IMR-90 (cell line): ENCODE results near the gene ARHGAP10. TPM values are rescaled to one million over a fixed set of nuclear protein-coding genes. Genes with fewer than 3 reads are reported as not detected.
"Not testable (repeated sequence)": the region's sequence is repeated elsewhere in the genome, so short reads cannot be mapped to it uniquely, and the experiment has no call there.

Experiments
- ATAC-seq: fragments of 200-7000 bp; cut with Tn5 transposase; 2 replicates; pipeline ENCODE4 v1.9.1; 2020; ENCODE audit warnings: low read depth, mild to moderate bottlenecking, moderate library complexity
- BruUV-seq: library from RNA; stranded (reverse); fragments of 400-500 nt; replicated peaks from 2 replicates; lab custom pipeline; 2021; lab: Mats Ljungman, UMichigan
- CTCF ChIA-PET: fragments of 300-600 bp; formaldehyde crosslinking; extraction: SDS; loops from one replicate; lab custom pipeline; 2021; ENCODE audit warnings: antibody characterized with exemption; lab: Yijun Ruan, JAX
- POLR2A ChIA-PET: fragments of 300-600 bp; sonication (Branson Sonifier 250); formaldehyde crosslinking; loops from one replicate; lab custom pipeline; 2022; ENCODE audit warnings: antibody characterized with exemption; ENCODE audit not compliant: unreplicated experiment; lab: Charles Lee
- DNase-seq: peaks from one replicate; pipeline ENCODE4 v3.0.0; 2013
- H2AFZ ChIP-seq: replicated peaks from 2 replicates; pipeline ENCODE3; 2013; ENCODE audit warnings: low read length, mild to moderate bottlenecking; ENCODE audit not compliant: poor library complexity
- H2AK5ac ChIP-seq: 2 replicates; pipeline ENCODE4 v1.6.1; 2013; ENCODE audit warnings: low read depth, low read length, inconsistent platforms
- H2AK9ac ChIP-seq: replicated peaks from 2 replicates; pipeline ENCODE3; 2013; ENCODE audit warnings: mild to moderate bottlenecking, low read depth, low read length, moderate library complexity; ENCODE audit not compliant: poor library complexity
- H2BK120ac ChIP-seq: 2 replicates; pipeline ENCODE4 v1.6.1; 2013; ENCODE audit warnings: low read depth, low read length, inconsistent platforms
- H2BK15ac ChIP-seq: 3 replicates; pipeline ENCODE4 v1.6.1; 2013; ENCODE audit warnings: low read depth, low read length, inconsistent platforms
- H2BK20ac ChIP-seq: 2 replicates; pipeline ENCODE4 v1.6.1; 2013; ENCODE audit warnings: low read depth, mild to moderate bottlenecking, inconsistent platforms, low read length, moderate library complexity
- H2BK5ac ChIP-seq: 2 replicates; pipeline ENCODE4 v1.6.1; 2013; ENCODE audit warnings: mild to moderate bottlenecking, low read depth, low read length, inconsistent platforms; ENCODE audit not compliant: poor library complexity, severe bottlenecking
- H3K14ac ChIP-seq: replicated peaks from 2 replicates; pipeline ENCODE4 v1.6.1; 2013; ENCODE audit warnings: low read depth, low read length, inconsistent platforms
- H3K18ac ChIP-seq: 2 replicates; pipeline ENCODE4 v1.6.1; 2013; ENCODE audit warnings: low read depth, low read length, control low read depth
- H3K23ac ChIP-seq: 2 replicates; pipeline ENCODE4 v1.6.1; 2013; ENCODE audit warnings: low read depth, low read length, inconsistent platforms
- H3K27ac ChIP-seq: 2 replicates; pipeline ENCODE4 v1.5.1; 2013; ENCODE audit warnings: mild to moderate bottlenecking, control low read depth, low read length; ENCODE audit not compliant: insufficient read depth
- H3K27me3 ChIP-seq: 2 replicates; pipeline ENCODE4 v1.6.1; 2013; ENCODE audit warnings: low read length; ENCODE audit not compliant: control insufficient read depth, insufficient read depth
- H3K36me3 ChIP-seq: 2 replicates; pipeline ENCODE4 v1.6.1; 2013; ENCODE audit warnings: low read length, mixed read lengths; ENCODE audit not compliant: control insufficient read depth, insufficient read depth
- H3K4ac ChIP-seq: 2 replicates; pipeline ENCODE4 v1.6.1; 2013; ENCODE audit warnings: low read depth, low read length, inconsistent platforms
- H3K4me1 ChIP-seq: 2 replicates; pipeline ENCODE4 v1.6.1; 2013; ENCODE audit warnings: low read length, mixed read lengths; ENCODE audit not compliant: control insufficient read depth, insufficient read depth
- H3K4me2 ChIP-seq: 2 replicates; pipeline ENCODE4 v1.6.1; 2013; ENCODE audit warnings: low read depth, mild to moderate bottlenecking, control low read depth, low read length, moderate library complexity
- H3K4me3 ChIP-seq: 2 replicates; pipeline ENCODE4 v1.5.1; 2013; ENCODE audit warnings: low read depth, mild to moderate bottlenecking, control low read depth, low read length, moderate library complexity; ENCODE audit not compliant: insufficient read depth
- H3K56ac ChIP-seq: 2 replicates; pipeline ENCODE4 v1.6.1; 2013; ENCODE audit warnings: low read length, inconsistent platforms; ENCODE audit not compliant: insufficient read depth; ENCODE audit errors: extremely low read depth
- H3K79me1 ChIP-seq, 2 experiments: 2 replicates each; pipeline ENCODE4 v1.6.1; 2013; ENCODE audit warnings: low read length in 2 of 2, inconsistent platforms in 1 of 2, low read depth in 1 of 2
- H3K9ac ChIP-seq: 2 replicates; pipeline ENCODE4 v1.6.1; 2013; ENCODE audit warnings: low read depth, low read length, control low read depth
- H3K9me1 ChIP-seq: 2 replicates; pipeline ENCODE4 v1.6.1; 2013; ENCODE audit warnings: low read length, inconsistent platforms; ENCODE audit not compliant: insufficient read depth
- H3K9me3 ChIP-seq: 2 replicates; pipeline ENCODE4 v1.6.1; 2013; ENCODE audit warnings: low read length; ENCODE audit not compliant: control insufficient read depth, insufficient read depth
- H4K20me1 ChIP-seq: 2 replicates; pipeline ENCODE4 v1.6.1; 2013; ENCODE audit warnings: low read length, inconsistent platforms; ENCODE audit not compliant: insufficient read depth
- H4K5ac ChIP-seq: 2 replicates; pipeline ENCODE4 v1.6.1; 2013; ENCODE audit warnings: mild to moderate bottlenecking, low read depth, low read length, control low read depth
- H4K8ac ChIP-seq, 2 experiments: 2 replicates each; pipeline ENCODE4 v1.6.1; 2013; ENCODE audit warnings: low read depth in 2 of 2, low read length in 2 of 2, control low read depth in 1 of 2, inconsistent platforms in 1 of 2
- H4K91ac ChIP-seq: 2 replicates; pipeline ENCODE4 v1.6.1; 2013; ENCODE audit warnings: low read depth, low read length, inconsistent platforms; ENCODE audit not compliant: insufficient read depth
- CTCF ChIP-seq: conservative IDR thresholded peaks from 2 replicates; pipeline ENCODE4 v1.5.1; 2012; ENCODE audit warnings: mild to moderate bottlenecking, low read depth, low read length, improper control_type of control experiment
- FOS ChIP-seq: fragments of 150-350 bp; IDR thresholded peaks from 2 replicates; pipeline ENCODE4 v1.6.1; 2016; ENCODE audit warnings: low read depth, low read length
- MAZ ChIP-seq: IDR thresholded peaks from 2 replicates; pipeline ENCODE4 v1.6.1; 2012; ENCODE audit warnings: low read depth, mild to moderate bottlenecking, low read length, improper control_type of control experiment, moderate library complexity, borderline replicate concordance
- RAD21 ChIP-seq: IDR thresholded peaks from 2 replicates; pipeline ENCODE4 v1.6.1; 2012; ENCODE audit warnings: low read length, improper control_type of control experiment
- RCOR1 ChIP-seq: IDR thresholded peaks from 2 replicates; pipeline ENCODE4 v1.6.1; 2012; ENCODE audit warnings: mild to moderate bottlenecking, low read length, improper control_type of control experiment; ENCODE audit not compliant: insufficient replicate concordance
- WGBS, 2 experiments: methylation state at CpG; one replicate each; pipeline versions ENCODE4 v1.1.5 to v1.1.7; 2013; ENCODE audit warnings: missing lambda C conversion rate in 2 of 2; ENCODE audit not compliant: insufficient read length in 1 of 2; ENCODE audit errors: extremely low coverage in 2 of 2; 5-methylcytosine and 5-hydroxymethylcytosine counted together
- dilution Hi-C: fragments of 300-500 bp; cut with HindIII; formaldehyde crosslinking; loops from one replicate; pipeline ENCODE4 v1.14.3; 2018; ENCODE audit warnings: low sequenced_read_pairs; ENCODE audit not compliant: unreplicated experiment
- in situ Hi-C: fragments of 300-500 bp; cut with MboI; formaldehyde crosslinking; loops from 3 replicates; pipeline ENCODE4 v1.14.3; 2019; ENCODE audit warnings: low sequenced_read_pairs, inconsistent platforms, mixed read lengths
- intact Hi-C: fragments of 100-400 bp; cut with micrococcal nuclease; formaldehyde crosslinking; loops from 2 replicates; pipeline ENCODE4 v1.10.0; 2022
- polyA plus RNA-seq, 3 experiments: library from polyadenylated mRNA; depleted of rRNA; stranded (reverse); fragments of >200 nt; gene quantifications; 2 replicates each; pipeline ENCODE4 v1.2.3, GENCODE V29; 2012; ENCODE audit warnings: low replicate concordance in 1 of 3
- total RNA-seq: library from RNA; depleted of rRNA; stranded (reverse); fragments of >200 nt; gene quantifications from 2 replicates; pipeline ENCODE4 v1.2.3, GENCODE V29; 2012

ARHGAP10 gene
- total and polyA plus RNA-seq, 2 of the 4 experiments (the other 2 are of a cell fraction): 27.1 to 29.4 TPM

- no peak overlapping the region for H2BK20ac ChIP-seq
- H3K9ac ChIP-seq: no peak overlapping the region
- H4K20me1 ChIP-seq: no peaks in the 10 kb centered on the region
- H3K14ac ChIP-seq: no peak overlapping the region
- POLR2A ChIA-PET: no interaction called here
- H3K56ac ChIP-seq: no peak overlapping the region
- in situ Hi-C loops (no loop called here), intact Hi-C loops (no loop called here), dilution Hi-C loops (no loop called here)
- peaks cover 18% of the 10 kb centered on the region for H3K36me3 ChIP-seq
- H2BK120ac ChIP-seq: no peak overlapping the region
- H3K9me1 ChIP-seq: no peaks in the 10 kb centered on the region; the same call in 1 of the 2 replicates
- ATAC-seq (no peak), DNase-seq (no peak)
- no peak overlapping the region for H3K4me2 ChIP-seq
- CTCF ChIA-PET: interaction anchor here (1.4 kb wide), 1 partner anchor 17 kb away, joined by 5 read pairs; no protein-coding TSS in a partner anchor
- no peaks in the 10 kb centered on the region for H3K9me3 ChIP-seq
- no peak overlapping the region for H2AFZ ChIP-seq
- H4K5ac ChIP-seq: no peak overlapping the region
- H3K27me3 ChIP-seq: no peaks in the 10 kb centered on the region
- no peak overlapping the region for H2AK5ac ChIP-seq
- H3K18ac ChIP-seq: no peak overlapping the region
- H4K91ac ChIP-seq: no peak overlapping the region
- no TSS peak for BruUV-seq
- WGBS, 2 experiments: 93% methylated on average over 2 of the region's 2 CpGs; no CpG with 5 or more reads in 1 of the 2 experiments
- H3K79me1 ChIP-seq: peaks cover 0 to 8% of the 10 kb centered on the region in 2 experiments; a peak in 1 of 4 replicates
- H3K4me1 ChIP-seq: no peaks in the 10 kb centered on the region
- H4K8ac ChIP-seq: no peak overlapping the region
- TF ChIP-seq CTCF (no peak), FOS (no peak), RAD21 (no peak), MAZ (no peak), RCOR1 (no peak)
- H2AK9ac ChIP-seq: no peak overlapping the region
- H2BK5ac ChIP-seq: no peak overlapping the region
- H3K23ac ChIP-seq: no peak overlapping the region
- H2BK15ac ChIP-seq: no peak overlapping the region
- no peak overlapping the region for H3K27ac ChIP-seq
- H3K4ac ChIP-seq: no peak overlapping the region
- no peak overlapping the region for H3K4me3 ChIP-seq
Measured at GRCh38 chr4:147884536-147884935, 152.6 kb downstream of the ARHGAP10 start.

- WGBS, 2 experiments: no CpG with 5 or more reads among the region's 1 CpG
Measured at GRCh38 chr4:147885216-147885615, 153.3 kb downstream of the ARHGAP10 start.

More at GRCh38 chr4:147885216-147885615, 153.3 kb downstream of the ARHGAP10 start:
- DNase-seq, H3K9me1 ChIP-seq, dilution Hi-C loops, H4K20me1 ChIP-seq, H4K91ac ChIP-seq, H3K4ac ChIP-seq, intact Hi-C loops, H3K27me3 ChIP-seq, H2AK5ac ChIP-seq, H3K9ac ChIP-seq, H3K9me3 ChIP-seq, H3K56ac ChIP-seq, H3K4me2 ChIP-seq, H2AK9ac ChIP-seq, H4K8ac ChIP-seq, POLR2A ChIA-PET, H2BK5ac ChIP-seq, H2BK15ac ChIP-seq, BruUV-seq, in situ Hi-C loops, H3K23ac ChIP-seq, H3K18ac ChIP-seq, H3K27ac ChIP-seq, H3K4me1 ChIP-seq, H2AFZ ChIP-seq, H3K4me3 ChIP-seq, H3K14ac ChIP-seq, H2BK20ac ChIP-seq, H2BK120ac ChIP-seq, H4K5ac ChIP-seq, ATAC-seq: not testable (repeated sequence)
- peaks cover 4 to 11% of the 10 kb centered on the region in 2 experiments; a peak in 2 of 4 replicates for H3K79me1 ChIP-seq
- peaks cover 18% of the 10 kb centered on the region for H3K36me3 ChIP-seq
- CTCF ChIA-PET: interaction anchor here (0.6 to 1.4 kb wide), 2 partner anchors 18 to 134 kb away, joined by 5 to 7 read pairs; no protein-coding TSS in a partner anchor
